Iris pigment epithelial cell (primary cell): ENCODE results near the gene LHX3.
A peak's percentile ranks its signal among the peaks of the same experiment; 100 is the strongest.
"Not testable (repeated sequence)": the region's sequence is repeated elsewhere in the genome, so short reads cannot be mapped to it uniquely, and the experiment has no call there.

Source experiments
- DNase-seq: peaks from one replicate; pipeline ENCODE4 v3.0.0-alpha.2; 2011; ENCODE audit warnings: low read depth

Gene LHX3

GRCh38 chr9:136241542-136241941, 36.6 kb upstream of the LHX3 start:
- DNase-seq: no peak

GRCh38 chr9:136240941-136241340, 36.0 kb upstream of the LHX3 start:
- no peak for DNase-seq

GRCh38 chr9:136239983-136240330, 35.0 kb upstream of the LHX3 start:
- DNase-seq: no peak

GRCh38 chr9:136239135-136239982, 34.4 kb upstream of the LHX3 start:
- no peak for DNase-seq

DNA sequence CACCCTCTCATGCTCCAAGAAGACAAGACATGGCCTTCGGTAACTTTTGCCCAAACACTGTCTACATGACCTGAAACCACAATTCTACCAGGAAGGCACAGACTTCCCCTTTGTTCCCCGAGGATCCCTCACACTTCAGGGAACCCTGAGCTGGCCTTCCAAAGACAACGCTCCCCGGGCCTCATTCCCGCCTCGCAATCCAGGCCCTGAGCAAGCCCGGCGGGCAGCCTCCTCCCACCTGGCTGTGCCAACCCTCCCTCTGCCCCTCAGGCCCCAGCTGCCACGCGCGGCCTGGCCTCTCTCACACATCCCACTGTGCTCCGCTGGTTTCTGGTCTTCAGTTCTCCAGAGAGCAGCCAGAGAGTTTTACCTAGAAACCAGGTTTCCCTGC, 33.4 kb upstream of the LHX3 start:
- no peak for DNase-seq

DNA sequence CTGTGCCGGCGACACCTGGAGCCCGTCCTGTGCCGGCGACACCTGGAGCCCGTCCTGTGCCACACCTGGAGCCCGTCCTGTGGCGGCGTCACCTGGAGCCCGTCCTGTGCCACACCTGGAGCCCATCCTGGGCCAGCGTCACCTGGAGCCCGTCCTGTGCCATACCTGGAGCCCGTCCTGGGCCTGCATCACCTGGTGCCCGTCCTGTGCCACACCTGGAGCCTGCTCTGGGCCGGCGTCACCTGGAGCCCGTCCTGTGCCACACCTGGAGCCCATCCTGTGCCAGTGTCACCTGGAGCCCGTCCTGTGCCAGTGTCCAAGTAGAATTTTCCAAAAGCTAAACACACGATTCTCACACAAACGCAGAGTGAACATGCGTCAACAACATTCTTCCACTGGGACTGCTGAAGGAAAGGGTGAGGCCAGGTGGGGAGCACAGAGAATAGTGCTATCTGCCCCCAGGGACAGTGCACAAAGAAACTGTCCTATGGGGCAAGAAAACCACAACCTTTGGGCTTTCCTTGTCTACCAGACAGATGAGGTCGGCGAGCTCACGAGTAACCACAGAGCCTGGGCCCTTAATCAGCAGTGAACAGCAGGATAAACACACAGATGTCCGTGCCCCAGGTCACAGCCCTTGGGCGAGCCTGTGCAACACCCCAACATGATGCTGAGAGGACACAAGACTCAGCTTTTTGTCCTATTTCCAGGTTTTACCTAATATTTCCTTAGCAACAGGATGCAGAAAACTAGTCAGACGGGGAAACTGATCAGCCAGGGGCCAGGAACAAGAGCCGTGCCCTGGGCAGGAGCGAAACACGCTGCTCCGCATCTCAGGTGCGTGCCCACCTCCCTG, 32.8 kb upstream of the LHX3 start:
- no peak for DNase-seq

GRCh38 chr9:136236471-136237410, 31.8 kb upstream of the LHX3 start:
- DNase-seq: not testable (repeated sequence)

- DNase-seq: no peak
Measured at GRCh38 chr9:136235709-136236455, 31.0 kb upstream of the LHX3 start.

DNA sequence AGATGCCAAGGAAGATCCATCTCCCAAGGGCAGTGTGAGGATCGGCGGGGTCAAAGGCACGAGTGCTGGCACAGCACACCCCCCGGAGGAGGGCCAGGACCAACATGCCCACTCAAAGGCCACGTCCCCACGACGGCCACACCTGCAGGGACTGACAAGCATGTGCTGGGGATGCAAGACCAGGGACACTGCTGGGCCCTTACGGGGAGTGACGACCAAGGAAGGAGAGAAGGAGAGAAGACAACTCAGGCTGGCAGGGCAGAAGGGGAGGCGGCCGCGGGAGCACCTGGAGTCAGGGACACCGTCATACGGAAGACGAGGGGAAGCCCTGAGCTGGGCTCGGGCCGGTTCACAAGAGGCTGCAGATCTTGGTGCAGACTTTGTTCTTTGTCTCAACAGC, 30.2 kb upstream of the LHX3 start:
- DNase-seq: no peak

GRCh38 chr9:136234597-136234996, 29.7 kb upstream of the LHX3 start:
- no peak for DNase-seq

DNA sequence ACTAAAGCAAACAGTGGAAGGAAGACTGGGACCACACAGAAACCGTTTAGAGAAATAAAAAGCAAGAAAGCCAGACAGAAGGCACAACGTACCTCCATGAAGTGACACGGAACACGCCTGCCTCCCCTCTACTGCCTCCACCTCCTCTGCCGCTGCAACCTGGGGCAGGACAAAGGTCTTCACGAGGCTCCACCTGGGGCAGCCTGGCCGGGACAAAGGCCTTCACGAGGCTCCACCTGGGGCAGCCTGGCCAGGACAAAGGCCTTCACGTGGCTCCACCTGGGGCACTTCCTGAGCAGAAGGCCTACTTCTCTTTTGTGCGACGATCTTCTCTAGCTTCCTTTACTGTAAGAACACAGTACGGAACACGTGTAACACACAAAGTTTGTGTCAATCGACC, 28.9 kb upstream of the LHX3 start:
- DNase-seq: no peak

DNA sequence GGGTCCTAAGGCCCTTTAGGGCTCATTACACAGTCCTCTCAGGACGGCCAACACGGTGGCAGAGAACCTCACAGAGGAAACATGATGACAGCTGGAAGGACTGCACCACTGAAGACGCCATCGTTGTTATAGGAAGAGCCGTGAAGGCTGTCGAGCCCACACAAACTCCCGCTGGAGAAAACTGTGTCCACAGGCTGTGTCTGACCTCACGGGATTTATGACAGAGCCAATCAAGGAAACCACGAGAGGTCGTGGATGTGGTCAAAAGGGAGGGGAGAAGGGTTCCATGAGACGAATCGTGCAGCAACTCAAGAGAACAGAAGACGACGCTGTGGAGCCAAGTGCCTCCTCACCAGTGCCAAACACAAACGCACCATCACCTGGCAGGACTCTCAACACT, 28.5 kb upstream of the LHX3 start:
- no peak for DNase-seq

DNA sequence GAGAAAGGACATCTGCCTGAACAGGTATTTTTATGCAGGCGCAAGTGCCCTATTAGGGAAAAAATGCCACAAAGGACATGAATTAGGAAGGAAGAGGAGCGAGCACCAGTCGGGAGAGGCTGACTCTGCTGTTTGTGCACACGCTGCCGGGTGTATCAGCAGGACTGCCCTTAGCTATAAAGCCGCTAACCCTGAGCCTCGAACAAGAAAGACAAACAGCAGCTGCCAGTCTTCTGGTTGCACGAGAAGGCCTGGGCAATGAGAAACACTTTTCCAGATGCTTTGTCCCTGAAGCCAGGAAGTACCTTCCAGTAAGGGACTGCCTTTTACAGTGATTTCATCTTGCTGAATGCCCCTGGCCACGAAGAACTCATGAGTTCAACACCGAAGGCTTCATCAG, 28.0 kb upstream of the LHX3 start:
- DNase-seq: no peak

- DNase-seq: no peak
Measured at GRCh38 chr9:136231478-136232297, 26.8 kb upstream of the LHX3 start.

DNA sequence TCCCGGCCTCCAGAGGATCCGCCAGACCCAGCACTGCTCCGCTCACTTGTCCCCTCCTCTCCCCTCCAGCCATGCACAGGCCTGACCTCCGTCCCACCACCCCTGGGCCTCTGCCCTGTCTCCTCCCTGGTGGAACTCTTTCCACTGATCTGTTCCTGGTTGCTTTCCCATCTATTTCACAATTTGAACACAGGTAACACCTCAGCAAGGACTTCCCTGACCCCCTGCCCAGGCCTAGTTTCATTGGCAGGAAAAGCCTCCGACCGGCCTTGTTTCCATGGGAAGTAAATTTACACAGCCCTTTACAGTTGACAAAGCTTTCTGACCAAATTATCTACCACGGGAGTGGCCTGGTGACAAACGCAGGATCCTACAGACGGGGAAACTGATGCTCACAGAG, 25.8 kb upstream of the LHX3 start:
- DNase-seq: no peak

DNA sequence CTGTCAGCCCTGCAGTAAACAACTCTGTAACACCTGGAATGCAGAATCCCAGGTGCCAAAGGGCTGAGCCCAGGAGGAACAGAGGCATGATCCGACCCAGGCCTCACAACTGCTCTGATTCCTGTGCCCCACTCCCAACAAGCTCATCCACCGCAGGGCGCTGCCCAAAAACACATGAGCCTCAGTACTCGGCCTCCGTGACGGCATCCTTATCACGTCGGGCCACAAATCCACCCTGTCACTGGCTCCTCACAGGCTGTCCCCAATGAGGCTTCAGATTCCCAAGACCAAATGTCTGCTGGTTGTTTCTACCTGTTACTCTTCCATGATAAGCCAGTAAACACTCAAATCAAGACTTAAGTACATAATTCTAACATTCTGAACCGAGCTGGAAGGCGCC, 25.4 kb upstream of the LHX3 start:
- DNase-seq: no peak

GRCh38 chr9:136229096-136230065, 24.5 kb upstream of the LHX3 start:
- DNase-seq: no peak

DNA sequence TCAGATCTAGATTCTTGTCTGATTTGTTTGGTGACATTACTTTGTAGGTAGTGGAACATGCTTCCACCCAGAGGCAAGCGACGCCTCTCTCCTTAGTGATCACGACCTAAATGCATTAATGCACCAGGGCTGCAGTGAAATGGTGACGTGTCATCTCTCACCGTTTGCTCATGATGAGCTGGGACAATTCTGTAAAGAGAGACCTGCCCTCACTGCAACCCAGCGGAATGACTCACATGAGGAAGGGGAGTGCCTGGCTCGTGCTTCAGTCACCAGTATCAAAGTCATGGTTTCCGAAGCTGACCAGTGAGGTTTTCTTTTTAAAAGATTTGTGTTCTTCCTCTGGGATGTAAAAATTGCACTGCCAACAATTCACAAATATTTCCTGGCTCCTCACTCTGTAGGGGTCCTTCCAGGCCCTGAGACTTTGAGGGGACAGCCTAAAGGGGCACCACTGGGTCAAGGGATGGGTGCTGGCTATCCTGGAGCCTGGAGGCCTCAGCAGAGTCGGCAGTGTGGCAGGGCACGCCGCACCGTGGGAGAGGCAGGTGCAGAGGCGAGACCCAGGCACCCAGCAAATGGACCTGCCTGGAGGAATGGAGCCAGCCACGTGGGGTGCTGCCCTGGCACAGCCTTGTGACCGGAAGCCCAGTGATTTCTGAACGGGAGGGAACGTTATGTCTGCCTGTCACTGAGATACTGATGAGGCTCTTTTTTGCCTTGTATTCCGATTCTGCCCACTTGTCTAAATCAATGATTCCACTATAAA, 23.4 kb upstream of the LHX3 start:
- DNase-seq: peak; percentile 68
